Stimulated activated CD8-positive, alpha-beta memory T cell treated with anti-CD3 and anti-CD28 coated beads, Interleukin-12 subunit alpha, Interleukin-12 subunit beta, amount 100 ng/mL, for 24 hours (primary cell): ENCODE results near the gene RCAN3.
A peak's percentile ranks its signal among the peaks of the same experiment; 100 is the strongest.
"Not testable (repeated sequence)": the region's sequence is repeated elsewhere in the genome, so short reads cannot be mapped to it uniquely, and the experiment has no call there.

ENCODE experiments used
- DNase-seq: peaks from one replicate; pipeline ENCODE4 v3.0.0-alpha.2; 2020; ENCODE audit errors: extremely low read depth

Gene RCAN3

DNA sequence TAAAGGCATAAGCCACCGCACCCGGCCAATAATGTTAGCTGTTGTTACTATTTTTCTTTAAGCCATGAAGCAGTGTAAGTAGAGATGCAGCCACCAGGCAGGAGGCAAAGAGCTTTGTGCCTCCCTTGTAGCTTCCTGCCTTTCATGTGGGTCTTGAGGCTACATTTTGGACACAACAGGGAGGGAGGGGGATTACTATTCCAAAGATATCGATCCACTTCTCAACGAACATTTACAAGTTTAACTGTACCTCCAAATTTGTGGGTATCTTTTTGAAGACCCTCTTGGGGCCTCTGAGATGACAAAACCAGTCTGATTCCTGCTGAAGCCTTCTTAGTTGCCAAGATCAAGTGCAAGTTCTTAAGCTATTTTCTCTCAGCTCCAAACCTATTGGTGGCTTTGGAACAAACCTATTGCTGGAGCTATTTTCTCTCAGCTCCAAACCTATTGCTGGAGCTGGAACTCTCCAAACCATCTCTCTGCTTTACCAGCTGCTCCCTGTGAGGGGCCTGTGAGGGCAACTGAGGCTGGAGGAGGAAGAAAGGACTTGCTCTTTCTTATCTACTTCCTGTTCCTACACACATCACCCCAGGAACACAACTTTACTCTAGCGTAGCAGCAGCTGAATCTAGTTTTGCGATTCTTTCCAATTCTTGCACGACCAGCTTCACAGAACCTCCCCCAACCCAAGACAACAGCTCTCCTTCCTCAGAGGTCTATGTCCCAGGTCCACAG lies 16.1 kb upstream of the RCAN3 start:
- DNase-seq = no peak

DNA sequence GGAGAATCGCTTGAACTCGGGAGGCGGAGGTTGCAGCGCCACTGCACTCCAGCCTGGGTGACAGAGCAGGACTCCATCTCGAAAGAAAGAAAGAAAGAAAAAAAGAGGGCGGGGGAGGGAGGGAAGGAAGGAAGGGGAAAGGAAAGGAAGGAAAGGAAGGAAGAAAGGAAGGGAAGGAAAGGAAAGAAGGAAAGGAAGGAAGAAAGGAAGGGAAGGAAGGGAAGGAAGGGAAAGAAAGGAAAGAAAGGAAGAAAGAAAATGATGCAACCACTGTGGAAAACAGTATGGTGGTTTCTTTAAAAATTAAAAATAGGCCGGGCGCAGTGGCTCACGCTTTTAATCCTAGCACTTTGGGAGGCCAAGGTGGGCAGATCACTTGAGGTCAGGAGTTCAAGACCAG lies 15.2 kb upstream of the RCAN3 start:
- DNase-seq = no peak

DNA sequence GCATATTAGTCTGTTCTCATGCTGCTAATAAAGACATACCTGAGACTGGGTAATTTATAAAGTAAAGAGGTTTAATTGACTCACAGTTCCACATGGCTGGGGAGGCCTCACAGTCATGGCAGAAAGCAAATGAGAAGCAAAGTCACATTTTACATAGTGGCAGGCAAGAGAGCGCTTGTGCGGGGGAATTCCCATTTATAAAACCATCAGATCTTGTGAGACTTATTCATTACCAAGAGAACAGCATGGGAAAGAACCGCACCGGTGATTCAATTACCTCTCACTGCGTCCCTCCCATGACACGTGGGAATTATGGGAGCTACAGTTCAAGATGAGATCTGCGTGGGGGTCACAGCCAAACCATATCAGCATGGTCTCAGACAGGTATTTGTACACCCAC lies 14.5 kb upstream of the RCAN3 start:
- peak; percentile 36 for DNase-seq

DNA sequence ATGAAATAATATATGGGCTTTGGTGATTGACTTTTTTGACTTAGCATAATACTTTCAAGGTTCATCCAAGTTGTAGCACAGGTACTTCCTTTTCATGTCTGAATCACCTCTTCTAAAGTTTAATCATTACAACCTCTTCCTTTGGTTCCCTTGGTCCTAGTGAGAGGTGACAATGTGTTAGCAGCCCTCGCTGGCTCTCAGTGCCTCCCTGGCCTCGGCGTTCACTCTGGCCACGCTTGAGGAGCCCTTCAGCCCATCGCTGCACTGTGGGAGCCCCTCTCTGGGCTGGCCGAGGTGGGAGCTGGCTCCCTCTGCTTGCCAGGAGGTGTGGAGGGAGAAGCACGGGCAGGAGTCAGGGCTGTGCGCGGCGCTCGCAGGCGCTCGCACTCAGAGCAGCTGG lies 13.0 kb upstream of the RCAN3 start:
- no peak for DNase-seq

DNA sequence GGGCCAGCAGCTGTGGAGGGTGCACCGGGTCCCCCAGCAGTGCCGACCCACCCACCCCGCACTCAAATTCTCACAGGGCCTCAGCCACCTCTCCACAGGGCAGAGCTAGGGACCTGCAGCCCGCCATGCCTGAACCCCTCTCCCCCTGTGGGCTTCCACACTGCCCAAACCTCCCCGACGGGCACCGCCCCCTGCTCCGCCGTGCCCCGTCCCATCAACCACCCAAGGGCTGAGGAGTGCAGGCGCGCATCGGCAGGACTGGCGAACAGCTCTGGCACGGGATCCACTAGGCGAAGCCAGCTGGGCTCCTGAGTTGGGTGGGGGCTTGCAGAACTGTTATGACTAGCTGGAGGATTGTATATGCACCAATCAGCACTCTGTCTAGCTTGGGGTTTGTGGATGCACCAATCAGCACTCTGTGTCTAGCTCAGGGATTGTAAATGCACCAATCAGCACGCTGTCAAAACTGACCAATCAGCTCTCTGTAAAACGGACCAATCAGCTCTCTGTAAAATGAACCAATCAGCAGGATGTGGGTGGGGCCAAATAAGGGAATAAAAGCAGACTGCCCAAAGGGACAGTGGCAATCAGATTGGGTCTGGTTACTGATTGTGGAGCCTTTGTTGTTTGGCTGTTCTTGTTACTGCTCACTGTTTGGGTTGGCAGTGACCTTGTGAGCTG lies 12.4 kb upstream of the RCAN3 start:
- DNase-seq = no peak

DNA sequence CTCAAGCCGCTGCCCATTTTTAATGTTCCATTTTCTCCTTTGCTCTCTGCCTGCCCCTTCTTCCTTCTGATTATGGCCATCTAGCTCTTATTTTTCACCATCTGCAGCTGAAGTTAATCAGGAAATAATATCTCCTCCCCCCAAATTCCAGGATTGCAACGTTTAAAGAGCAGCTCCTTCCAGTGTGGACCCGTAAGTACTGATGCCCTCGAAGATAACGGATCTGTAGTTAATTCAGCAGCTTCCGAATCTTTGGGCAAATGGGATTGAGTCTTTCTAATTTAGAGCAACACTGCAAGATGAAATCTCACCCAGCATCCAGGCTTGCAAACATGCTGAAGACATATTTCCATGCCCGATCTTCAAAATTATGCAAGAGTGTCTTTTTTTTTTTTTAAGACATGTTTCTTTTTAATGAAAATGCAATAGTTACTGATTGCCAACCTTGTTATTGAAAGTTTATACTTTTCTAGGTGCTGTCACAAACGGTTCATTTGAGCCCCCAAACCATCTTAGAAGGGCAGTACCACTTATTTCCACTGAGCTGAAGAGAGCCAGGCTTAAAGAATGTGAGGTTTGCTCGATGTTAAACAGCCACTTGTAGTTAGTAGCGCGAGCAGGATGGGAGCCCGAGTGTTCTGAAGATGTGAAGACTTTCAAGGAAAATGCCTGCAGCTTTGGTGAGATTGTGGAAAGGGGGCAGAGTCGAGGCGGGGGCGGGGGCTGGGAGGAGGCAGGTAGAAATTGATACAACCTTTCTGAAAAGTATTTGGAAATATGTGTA lies 10.9 kb upstream of the RCAN3 start:
- no peak for DNase-seq

DNA sequence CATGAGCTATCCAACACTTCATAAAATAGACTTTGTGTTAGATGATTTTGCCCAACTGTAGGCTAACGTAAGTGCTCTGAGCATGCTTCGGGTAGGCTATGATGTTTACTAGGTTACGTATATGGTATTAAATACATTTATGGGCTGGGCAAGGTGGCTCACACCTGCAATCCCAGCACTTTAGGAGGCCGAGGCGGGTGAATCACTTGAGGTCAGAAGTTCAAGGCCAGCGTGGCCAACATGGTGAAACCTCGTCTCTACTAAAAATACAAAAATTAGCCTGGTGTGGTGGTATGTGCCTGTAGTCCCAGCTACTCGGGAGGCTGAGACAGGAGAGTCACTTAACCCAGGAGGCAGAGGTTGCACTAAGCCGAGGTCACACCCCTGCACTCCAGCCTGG lies 9.7 kb upstream of the RCAN3 start:
- DNase-seq = not testable (repeated sequence)

DNA sequence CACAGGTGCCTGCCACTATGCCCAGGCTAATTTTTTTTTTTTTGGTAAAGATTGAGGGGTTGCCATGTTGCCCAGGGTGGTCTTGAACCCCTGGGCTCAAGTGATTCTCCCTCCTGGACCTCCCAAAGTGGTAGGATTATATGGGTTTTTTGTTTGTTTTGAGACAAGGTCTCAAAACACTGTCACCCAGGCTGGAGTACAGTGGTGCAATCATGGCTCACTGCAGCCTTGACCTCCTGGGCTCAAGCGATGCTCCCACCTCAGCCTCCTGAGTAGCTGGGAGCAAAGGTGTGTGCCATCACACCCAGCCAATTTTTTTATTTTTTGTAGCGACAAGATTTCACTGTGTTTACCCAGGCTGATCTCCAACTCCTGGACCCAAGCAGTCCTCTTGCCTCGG lies 8.9 kb upstream of the RCAN3 start:
- no peak for DNase-seq

DNA sequence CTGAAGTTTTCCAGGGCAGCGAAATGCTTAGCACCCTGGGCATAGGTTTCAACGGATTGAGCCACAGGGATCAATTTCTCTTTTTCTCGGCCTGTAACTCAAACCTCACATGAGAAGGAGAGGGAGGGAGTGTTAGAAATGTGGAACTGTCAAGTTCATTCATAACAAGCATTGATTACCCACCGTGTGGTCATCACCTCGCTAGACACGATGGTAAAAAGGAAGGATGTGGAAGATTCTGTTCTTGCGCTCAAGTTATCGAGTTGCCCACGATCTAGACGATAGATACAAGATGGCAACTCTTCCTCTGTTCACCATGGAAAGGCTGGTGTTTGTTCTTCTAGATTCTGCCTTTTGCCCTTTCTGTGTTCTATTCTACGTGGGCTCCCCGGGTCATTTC lies 4.0 kb upstream of the RCAN3 start:
- no peak for DNase-seq

DNA sequence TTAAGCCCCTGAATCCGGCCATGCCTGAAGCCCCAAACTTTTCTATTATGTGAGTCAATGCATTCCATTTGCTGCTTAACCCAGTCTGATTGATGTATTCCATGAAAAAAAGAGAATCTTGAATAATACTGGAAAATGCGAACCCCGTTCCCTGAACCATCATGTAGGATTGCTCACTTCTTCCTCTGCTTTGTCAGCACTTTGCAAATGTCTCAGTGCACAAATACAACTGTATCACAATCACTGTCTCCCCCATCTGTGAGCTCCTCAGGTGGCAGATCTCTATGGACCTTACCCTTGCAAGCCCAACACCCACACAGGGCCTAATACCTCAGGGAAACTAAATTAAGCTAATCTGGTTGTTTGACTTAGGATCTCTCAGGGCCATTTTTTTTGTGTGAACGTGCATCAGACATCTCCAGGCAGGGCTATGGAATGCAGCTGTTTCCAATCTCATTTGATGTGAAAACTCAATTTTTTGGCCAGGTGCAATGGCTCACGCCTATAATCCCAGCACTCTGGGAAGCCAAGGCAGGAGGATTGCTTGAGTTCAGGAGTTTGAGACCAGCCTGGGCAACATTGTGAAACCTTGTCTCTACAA lies 2.1 kb upstream of the RCAN3 start:
- no peak for DNase-seq

DNA sequence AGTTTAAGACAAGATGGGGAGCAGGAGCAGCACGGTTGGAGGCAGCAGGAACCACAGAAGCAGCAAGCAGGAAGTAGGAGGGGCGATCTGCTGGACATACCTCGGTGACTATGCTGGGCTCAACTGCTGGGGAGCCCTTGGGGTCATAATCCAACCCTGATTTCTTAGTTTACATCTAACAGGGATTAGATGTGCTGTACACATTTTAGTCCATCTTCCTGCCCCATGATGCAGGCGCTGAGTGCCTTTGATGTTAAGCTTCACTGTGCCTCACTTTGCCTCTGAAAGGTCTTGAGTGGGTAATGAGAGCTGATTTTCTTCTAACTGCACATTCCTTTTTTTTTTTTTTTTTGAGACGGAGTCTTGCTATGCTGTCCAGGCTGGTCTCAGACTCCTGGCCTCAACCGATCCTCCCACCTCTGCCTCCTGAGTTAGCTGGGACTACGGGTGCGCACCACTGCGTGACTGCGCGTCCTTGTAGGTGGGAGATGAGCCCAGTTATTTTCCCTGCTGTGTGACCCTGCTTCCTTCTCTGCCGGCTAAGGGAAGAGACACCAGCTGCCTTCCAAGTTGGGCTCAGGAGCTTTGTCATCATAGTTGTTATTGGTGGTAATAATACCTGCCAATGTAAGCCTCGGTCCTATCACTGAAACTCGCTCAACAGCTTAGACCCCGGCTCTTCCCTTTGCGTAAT lies 1.1 kb upstream of the RCAN3 start:
- DNase-seq = no peak

DNA sequence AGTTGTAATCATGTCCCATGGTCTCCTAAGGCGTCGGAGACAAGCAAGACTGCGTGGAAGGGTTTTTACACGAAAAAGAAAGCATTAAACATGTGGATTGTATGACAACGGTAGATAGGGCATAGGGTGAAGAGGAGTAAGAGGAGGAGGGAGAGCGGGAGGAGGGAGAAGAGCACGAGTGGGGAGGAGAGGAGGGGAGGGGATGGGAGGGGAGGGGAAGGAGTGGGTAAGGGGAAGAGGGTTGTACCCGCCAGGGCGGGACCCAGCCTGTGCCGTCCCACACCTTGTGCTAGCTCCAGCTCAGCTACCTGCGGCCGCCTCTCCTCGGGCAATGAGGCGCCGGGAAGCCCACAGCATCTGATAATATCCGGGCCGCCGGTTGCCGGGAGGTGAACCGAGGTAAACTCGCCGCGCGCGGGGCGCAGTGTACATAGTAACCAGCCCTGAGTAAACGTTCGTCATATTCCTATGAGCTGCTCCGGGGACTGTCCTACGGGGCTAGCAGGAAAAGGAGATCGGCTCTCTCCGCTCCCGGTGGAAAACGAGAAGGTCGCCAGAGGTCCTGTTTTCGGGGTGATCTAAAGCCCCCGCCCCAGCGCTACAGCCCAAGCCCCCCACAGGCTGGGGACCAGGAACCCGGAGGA lies 449 bp upstream of the RCAN3 start:
- DNase-seq = peak; percentile 37

DNA sequence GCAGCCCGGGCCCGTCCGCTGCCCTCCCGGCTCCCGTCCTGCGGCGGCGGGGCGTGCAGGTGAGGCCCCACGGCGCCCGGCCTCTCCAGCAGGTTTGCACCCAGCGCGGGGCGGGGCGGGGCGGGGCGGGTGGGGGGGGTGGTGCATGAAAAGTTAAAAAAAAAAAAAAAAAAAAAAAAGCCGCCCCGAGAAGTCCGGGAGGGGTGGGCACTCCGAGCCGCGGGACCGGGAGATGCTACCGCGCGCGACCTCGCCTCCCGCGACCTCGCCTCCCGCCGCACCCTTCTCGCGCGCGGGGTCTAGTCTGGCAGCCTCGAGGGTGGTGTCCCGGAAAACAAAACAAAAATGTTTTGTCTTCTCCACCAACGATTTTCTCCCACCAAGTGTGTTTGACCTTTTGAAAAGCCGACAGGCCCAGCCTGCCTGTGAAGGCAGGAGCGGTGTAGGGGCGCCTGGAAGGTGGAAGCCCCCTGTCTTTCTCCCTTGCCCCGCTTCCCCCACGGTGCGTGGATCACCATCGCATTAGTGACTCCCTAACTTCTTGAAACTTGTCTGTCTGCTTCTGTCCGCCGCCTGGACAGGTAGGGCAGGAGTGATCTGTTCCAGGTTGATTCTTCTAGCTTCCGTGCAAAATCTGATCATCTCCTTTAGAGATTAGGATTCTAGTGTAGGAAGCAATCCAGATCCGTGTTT lies 569 bp downstream of the RCAN3 start:
- no peak for DNase-seq

DNA sequence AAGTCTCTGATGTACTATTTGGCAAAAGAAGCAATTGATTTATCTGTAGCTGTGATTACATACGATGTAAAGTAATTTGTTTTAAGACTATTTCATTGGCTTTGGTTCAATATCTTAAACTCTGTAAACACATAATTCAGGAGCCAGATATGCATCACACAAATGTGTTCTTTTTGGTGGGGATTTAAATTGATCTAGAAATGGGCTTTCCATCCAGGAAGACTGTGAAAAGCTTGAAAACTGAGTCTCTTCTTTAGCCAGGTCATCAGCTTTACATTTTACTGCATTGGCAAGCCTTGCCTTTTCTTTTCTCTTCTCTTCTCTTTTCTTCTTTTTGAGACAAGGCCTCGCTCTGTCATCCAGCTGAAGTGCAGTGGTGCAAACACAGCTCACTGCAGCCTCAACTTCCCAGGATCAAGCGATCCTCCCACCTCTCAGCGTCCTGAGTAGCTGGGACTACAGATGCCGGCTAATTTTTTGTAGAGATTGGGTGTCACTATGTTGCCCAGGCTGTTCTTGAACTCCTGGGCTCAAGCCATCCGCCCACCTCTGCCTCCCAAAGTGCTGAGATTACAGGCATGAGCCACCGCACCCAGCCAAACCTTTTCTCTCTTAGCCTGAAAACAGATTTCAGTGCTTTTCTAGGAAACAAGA lies 1.4 kb downstream of the RCAN3 start:
- DNase-seq = no peak

DNA sequence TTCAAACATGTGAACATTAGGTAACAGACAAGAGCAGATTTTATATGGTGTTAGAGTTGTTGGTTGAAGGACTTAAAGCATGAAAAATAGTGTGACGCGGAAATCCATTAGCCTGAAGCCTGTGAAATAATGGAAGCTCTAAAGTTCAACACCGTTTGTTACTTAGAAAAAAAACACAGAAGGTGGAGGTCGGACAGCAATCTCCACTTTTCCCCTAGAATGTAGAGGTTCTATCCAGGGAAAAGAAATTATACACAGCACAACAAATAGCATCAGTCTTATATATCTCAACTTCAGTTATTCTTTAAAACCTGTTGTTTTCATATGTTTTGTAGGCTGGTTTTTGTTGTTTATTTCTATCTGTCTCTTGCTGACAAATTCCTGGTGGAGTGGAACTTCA lies 1.9 kb downstream of the RCAN3 start:
- DNase-seq = no peak

DNA sequence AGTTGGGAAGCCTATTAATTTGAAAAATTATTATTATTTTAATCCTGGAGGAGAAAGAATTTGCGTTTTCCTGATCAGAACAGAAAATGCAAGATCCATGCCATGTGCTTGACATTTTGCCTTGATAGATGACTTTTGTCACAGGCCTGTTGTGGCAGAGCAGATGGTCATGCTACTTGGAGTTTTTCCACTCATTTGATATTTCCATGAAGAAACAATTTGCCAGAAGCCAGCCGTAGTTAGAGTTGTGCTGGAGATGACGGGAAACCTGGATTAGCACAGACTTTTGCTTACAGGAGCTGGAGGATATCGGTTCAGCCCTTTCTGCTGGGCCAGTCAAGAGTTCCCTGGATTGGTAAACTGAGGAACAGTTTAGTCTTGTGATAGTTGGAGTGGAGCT lies 3.2 kb downstream of the RCAN3 start:
- DNase-seq = no peak

DNA sequence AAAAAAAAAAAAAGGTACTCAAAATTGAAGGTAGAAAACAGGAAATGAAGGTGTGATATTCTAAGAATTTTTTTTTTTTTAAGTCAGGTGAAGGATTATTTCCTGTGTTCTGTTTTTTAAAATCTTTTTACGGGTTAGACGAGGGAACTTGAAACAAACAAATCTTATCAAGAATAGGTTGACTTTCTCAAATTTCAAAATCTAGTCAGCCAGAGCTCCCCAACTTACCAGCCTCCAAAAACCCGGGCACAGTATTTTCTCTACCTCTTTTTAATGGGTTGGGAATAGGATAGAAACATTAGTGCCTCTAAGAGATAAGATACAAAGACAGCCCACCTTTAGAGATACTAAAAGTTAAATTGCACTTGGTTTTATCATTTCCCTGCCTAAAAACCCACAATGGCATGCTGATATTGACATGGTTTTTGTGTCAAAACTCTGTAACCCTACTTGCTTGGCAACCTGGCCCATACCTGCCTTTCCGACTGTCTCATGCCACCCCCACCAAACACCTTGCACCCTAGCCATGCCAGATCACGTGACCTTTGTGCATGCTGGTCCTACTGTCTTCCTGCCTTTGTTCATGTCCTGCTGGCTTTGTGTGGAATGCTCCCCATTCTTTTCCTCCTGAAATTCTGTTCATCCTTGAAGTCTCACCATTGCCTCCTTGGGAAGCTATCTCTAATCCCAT lies 4.2 kb downstream of the RCAN3 start:
- DNase-seq = no peak

DNA sequence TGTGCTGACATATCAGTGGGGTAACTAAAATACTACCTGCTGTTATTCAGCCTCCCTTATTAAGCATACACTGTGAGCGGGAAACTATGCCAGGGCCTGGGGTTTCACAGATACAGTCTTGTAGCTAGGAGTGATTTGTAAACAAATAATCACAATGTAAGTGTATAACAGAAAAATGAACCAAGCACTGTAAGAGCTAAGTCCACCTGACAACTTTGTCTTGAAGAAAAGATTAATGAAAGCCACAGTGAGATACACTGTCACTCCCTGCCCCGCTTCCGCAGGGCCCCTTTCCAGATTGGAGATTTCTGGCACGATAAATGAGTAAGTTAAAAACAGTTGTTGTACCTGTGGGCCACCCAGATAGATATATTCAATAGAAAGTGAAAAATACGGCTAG lies 4.8 kb downstream of the RCAN3 start:
- no peak for DNase-seq

DNA sequence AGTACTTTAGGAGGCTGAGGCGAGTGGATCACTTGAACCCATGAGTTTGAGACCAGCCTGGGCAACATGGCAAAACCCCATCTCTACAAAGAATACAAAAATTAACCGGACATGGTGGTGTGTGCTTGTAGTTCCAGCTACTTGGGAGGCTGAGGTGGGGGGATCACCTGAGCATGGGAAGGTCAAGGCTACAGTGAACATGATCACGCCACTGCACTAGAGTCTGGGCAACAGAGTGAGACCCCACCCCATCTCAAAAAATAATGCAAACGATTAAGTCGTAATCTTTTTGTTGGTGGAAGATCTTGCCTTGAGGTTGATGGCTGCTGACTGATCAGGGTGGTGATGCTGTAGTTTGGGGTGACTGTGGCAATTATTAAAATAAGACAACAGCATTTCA lies 6.3 kb downstream of the RCAN3 start:
- DNase-seq = no peak

DNA sequence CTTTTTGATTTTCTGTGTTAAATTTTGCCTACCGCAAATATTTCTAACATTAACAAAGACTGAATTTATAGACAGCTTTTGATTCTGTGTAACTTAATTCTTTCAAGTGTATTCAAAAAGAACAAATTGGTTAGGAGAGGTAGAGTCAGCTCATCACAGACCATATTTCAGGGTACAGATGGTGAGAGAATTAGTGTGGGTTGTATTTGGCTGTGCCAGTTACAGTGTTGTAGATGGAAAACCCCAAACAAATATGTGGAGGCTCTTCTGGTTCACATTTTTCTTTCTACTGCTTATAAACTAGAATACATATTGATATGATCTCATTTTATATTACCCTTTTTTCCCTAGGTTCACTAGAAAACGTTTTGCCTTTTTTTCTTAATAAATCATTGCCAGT lies 11.1 kb downstream of the RCAN3 start:
- no peak for DNase-seq
